Fibroblast of skin of left biceps (primary cell): ENCODE data around the gene MTLN.
"Not testable (repeated sequence)": the region's sequence is repeated elsewhere in the genome, so short reads cannot be mapped to it uniquely, and the experiment has no call there.

Source experiments
- DNase-seq, 2 experiments: peaks; one replicate each; pipeline ENCODE4 v3.0.0-alpha.2; 2013; ENCODE audit warnings: low read depth in 2 of 2

Gene MTLN

GRCh38 chr2:110198016-110198415 lies 14.3 kb downstream of the MTLN start:
- no peak for DNase-seq

DNA sequence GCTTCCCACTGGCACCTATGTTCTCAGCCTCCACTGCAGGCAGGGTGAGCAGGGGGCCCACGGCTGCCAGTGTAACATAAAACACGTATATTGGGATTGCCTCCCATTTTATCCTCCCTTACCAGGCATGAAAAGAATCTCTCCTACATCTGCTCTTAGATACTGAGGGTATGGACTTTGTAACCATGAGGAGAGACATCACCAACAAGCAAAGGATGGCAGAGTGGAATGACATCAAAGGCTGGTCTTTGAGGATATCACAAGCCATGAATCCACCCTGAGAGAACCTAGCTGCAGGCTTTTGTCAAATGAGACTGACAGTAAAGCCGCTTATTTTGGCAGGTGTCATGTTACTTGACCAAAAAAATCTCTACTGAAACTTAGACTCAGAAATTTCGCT lies 14.9 kb downstream of the MTLN start:
- DNase-seq = no peak

- not testable (repeated sequence) for DNase-seq
Measured at GRCh38 chr2:110190169-110190568, 22.2 kb downstream of the MTLN start.

- no peak for DNase-seq
Measured at GRCh38 chr2:110182449-110182848, 29.9 kb downstream of the MTLN start.

- DNase-seq = no peak
Measured at GRCh38 chr2:110180036-110180435, 32.3 kb downstream of the MTLN start.

- no peak for DNase-seq
Measured at GRCh38 chr2:110173523-110173922, 38.8 kb downstream of the MTLN start.

GRCh38 chr2:110172506-110172905 lies 39.8 kb downstream of the MTLN start:
- DNase-seq = no peak

GRCh38 chr2:110170102-110170501 lies 42.2 kb downstream of the MTLN start:
- DNase-seq = no peak

DNA sequence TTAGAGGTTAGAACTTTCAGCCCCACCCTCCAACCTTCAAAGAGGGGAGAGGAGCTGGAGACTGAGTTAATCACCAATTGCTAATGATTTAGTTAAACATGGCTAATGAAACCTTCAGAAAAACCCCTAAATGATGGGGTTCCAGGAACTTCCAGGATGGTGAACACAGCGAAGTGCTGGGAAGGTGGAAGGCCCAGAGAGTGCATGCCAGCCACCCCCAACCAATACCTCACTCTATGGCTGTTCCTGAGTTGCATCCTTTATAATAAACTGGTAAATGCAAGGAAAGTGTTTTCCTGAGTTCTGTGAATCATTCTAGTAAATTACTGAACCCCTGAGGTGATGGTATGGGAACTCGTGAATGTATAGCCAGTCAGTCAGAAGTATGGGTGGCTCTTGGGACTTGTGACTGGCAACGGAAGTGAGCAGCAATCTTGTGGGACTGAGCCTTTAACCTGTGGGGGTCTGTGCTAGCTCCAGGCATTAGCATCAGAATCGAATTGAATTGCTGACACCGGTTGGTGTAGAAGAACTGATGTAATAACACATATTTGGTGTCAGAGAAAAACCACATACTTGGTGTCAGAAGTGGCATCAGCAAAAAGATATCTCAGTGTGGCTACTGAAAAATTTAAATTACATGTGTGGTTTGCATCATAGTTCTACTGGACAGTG lies 44.9 kb downstream of the MTLN start:
- no peak for DNase-seq

- DNase-seq = no peak
Measured at GRCh38 chr2:110166266-110166665, 46.1 kb downstream of the MTLN start.
